Progenitor cell of endocrine pancreas (in vitro differentiated cells): ENCODE data around the gene C22orf15. TPM values are rescaled to one million over a fixed set of nuclear protein-coding genes. Genes with fewer than 3 reads are reported as not detected.
A peak's percentile ranks its signal among the peaks of the same experiment; 100 is the strongest.

ENCODE experiments used
- DNase-seq: peaks from one replicate; pipeline ENCODE4 v3.0.0; 2021; ENCODE audit warnings: low spot score; ENCODE audit not compliant: unreplicated experiment
- H3K27ac Mint-ChIP-seq: 2 replicates; pipeline ENCODE4 v1.8.0; 2021; ENCODE audit warnings: mild to moderate bottlenecking, moderate library complexity, mixed read lengths
- H3K27me3 Mint-ChIP-seq: 2 replicates; pipeline ENCODE4 v1.8.0; 2021; ENCODE audit warnings: mixed read lengths
- H3K36me3 Mint-ChIP-seq: 2 replicates; pipeline ENCODE4 v1.8.0; 2022; ENCODE audit warnings: mixed read lengths; ENCODE audit not compliant: insufficient read depth
- H3K4me1 Mint-ChIP-seq: 2 replicates; pipeline ENCODE4 v1.8.0; 2021; ENCODE audit warnings: low read depth, mixed read lengths
- H3K4me3 Mint-ChIP-seq: 2 replicates; pipeline ENCODE4 v1.8.0; 2021; ENCODE audit warnings: low read depth, mild to moderate bottlenecking, moderate library complexity, mixed read lengths
- H3K9me3 Mint-ChIP-seq: 2 replicates; pipeline ENCODE4 v1.8.0; 2021; ENCODE audit warnings: low read depth, mixed read lengths
- total RNA-seq: library from RNA; stranded (reverse); gene quantifications from 2 replicates; pipeline ENCODE4 v1.2.1, GENCODE V29; 2021
- TF ChIP-seq, protein P1 (sequence below): fragments of 200-600 bp; sonication (generic); IDR thresholded peaks from one replicate; pipeline ENCODE4 v1.5.0; 2021; ENCODE audit warnings: antibody characterized with exemption, mild to moderate bottlenecking; ENCODE audit not compliant: unreplicated experiment

Gene C22orf15
- total RNA-seq, 1 donor from 2014 or later = not detected

DNA sequence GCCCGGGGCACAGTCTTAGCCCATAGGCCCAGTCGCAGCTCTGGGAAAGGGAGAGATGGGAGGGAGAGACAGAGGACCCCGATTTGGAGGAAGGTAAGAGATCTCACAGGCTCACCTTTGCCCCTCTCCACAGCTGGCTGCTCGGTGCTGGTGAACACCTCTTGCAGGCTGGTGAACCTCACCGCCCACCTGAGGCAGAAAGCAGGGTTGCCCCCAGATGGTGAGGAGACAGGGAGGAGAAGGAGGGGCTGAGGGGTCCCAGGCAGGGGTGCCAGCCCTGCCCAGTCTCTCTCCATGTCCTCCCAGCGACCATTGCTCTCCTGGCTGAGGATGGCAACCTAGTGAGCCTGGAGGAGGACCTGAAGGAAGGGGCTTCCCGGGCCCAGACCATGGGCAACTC, 1.2 kb downstream of the C22orf15 start:
- no peak for DNase-seq
- H3K36me3 Mint-ChIP-seq = no peaks in the 10 kb centered on the region
- no peak overlapping the region for H3K4me3 Mint-ChIP-seq
- TF ChIP-seq, protein P1, sequence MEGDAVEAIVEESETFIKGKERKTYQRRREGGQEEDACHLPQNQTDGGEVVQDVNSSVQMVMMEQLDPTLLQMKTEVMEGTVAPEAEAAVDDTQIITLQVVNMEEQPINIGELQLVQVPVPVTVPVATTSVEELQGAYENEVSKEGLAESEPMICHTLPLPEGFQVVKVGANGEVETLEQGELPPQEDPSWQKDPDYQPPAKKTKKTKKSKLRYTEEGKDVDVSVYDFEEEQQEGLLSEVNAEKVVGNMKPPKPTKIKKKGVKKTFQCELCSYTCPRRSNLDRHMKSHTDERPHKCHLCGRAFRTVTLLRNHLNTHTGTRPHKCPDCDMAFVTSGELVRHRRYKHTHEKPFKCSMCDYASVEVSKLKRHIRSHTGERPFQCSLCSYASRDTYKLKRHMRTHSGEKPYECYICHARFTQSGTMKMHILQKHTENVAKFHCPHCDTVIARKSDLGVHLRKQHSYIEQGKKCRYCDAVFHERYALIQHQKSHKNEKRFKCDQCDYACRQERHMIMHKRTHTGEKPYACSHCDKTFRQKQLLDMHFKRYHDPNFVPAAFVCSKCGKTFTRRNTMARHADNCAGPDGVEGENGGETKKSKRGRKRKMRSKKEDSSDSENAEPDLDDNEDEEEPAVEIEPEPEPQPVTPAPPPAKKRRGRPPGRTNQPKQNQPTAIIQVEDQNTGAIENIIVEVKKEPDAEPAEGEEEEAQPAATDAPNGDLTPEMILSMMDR = no peak
- peaks cover 4% of the 10 kb centered on the region for H3K27me3 Mint-ChIP-seq
- H3K9me3 Mint-ChIP-seq = no peaks in the 10 kb centered on the region
- H3K4me1 Mint-ChIP-seq = peaks cover 4% of the 10 kb centered on the region
- H3K27ac Mint-ChIP-seq = no peak overlapping the region

DNA sequence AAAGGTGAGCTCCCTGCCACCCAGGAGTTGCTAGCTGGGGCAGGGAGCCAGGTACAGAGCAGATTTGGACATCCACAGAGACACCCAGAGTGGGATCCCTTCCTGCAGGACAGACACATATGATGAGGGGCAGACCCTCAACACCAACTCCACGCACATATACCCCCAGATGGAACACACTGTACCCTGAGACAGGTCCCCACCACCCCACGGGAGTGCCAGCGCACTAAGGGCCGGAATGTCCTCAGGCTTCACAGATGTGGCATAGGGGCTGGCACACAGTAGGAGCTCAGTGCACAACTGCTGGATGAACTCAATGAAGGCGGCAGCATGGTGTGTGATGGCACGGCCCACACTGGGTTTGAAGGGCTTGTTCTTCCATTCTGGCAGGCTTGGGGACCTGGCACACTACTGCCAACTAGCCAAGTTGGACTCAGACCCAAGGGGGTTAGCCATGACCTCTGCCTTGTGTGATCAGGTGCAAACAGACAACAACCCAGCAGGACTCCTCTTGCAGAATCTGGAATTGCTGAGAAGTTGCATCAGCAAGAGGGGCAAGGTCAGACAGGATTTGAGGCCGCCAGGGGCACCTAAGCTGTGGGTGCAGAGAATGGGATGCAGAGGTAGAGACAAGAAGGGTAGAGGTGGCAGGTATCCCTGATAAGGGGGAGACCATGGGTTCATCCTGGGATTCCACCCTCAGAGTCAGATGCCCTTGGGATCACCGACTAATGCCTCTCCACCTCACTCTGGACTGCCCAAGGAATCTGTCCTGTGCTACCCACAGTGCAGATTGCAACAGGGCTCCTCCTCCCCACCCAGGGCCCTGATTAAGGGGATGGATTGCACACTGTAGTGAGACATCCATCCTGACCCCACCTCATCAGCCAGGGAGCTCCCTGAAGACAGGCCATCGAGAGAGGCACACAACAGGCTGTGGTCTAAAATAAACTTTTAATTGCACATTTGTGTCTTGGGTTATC, 2.4 kb downstream of the C22orf15 start:
- Mint-ChIP-seq H3K4me3 (no peak overlapping the region), H3K36me3 (no peaks in the 10 kb centered on the region), H3K27me3 (peaks cover 3% of the 10 kb centered on the region), H3K27ac (no peak overlapping the region), H3K4me1 (peaks cover 4% of the 10 kb centered on the region), H3K9me3 (no peaks in the 10 kb centered on the region)
- no peak for DNase-seq
- TF ChIP-seq, protein P1 = no peak

DNA sequence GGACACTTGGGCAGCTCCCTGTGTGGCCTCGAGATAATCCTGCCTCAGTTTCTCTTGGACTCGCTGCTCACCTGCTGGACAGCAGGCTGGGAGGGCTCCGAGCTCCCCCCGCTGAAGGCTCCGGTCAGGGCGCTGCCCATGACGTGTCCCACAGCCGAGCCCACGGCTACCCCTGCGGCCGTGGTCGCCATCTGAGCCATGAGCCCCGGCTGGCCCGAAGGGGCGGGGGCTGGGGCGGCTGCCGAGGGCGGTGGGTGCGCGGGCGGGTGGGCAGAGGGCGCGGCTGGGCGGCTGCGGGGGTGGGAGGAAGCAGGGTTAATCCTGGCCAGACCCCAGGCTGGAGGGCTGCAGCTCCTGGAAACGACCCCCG, 4.5 kb downstream of the C22orf15 start:
- TF ChIP-seq, protein P1 = no peak
- peaks cover 6% of the 10 kb centered on the region for H3K4me1 Mint-ChIP-seq
- DNase-seq = no peak
- H3K27me3 Mint-ChIP-seq = no peaks in the 10 kb centered on the region
- H3K36me3 Mint-ChIP-seq = no peaks in the 10 kb centered on the region
- no peak overlapping the region for H3K27ac Mint-ChIP-seq
- H3K9me3 Mint-ChIP-seq = no peaks in the 10 kb centered on the region
- peak overlapping the region; percentile 82 for H3K4me3 Mint-ChIP-seq

DNA sequence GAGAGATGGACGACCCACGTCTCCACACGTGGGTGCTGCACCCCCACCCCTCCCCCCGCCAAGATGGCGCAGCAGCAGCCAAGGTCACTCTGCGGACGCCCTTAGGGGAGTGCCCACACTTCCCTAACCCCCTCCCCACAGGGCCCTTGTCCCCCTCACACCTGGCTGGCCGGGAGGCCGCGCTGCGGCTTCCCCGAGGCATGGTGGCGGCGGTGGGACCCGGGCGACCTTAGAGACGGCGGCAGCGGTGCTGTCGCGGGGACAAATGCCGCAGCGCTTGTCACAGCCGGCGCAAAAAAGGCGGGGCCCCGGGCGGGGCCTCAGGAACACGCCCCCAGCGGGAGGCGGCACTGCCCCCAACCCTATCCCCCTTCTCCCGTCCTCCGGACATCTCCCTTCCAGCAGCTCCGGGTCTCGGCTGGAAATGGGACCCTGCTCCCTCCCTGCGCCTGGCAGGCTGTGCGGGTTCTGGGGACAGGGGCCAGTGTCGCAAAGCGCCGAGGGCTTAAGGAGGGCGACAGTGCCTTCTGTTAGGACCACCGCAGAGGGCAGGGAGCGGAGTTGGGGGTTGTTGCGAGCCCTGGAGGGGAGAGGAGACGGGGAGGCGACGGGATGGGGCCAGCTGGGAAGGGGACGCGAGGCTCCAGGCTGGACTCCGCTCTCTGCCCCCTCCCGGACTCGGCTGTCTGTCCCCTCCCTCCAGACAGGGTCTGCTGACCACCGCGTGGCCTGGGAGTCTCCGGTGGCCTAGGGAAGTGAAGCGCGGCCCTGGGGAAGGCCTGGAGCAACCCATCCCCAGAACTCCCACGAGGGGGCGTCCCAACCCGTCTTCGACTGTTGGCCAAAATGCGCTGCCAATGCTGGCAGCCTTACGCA, 5.1 kb downstream of the C22orf15 start, which contains the start of gene CHCHD10:
Gene CHCHD10, minus strand, starts transcription at position 300 of the 876 bp plus-strand sequence. Its CDS starts 98 bp downstream, at position 202.
- Mint-ChIP-seq H3K27me3 (no peaks in the 10 kb centered on the region), H3K4me1 (peaks cover 6% of the 10 kb centered on the region), H3K9me3 (no peaks in the 10 kb centered on the region), H3K36me3 (no peaks in the 10 kb centered on the region), H3K4me3 (peak within 1 kb of the TSS; percentile 82), H3K27ac (peak within 1 kb of the TSS; percentile 89)
- TF ChIP-seq, protein P1 = peak; percentile 81
- peak; percentile 80 for DNase-seq

DNA sequence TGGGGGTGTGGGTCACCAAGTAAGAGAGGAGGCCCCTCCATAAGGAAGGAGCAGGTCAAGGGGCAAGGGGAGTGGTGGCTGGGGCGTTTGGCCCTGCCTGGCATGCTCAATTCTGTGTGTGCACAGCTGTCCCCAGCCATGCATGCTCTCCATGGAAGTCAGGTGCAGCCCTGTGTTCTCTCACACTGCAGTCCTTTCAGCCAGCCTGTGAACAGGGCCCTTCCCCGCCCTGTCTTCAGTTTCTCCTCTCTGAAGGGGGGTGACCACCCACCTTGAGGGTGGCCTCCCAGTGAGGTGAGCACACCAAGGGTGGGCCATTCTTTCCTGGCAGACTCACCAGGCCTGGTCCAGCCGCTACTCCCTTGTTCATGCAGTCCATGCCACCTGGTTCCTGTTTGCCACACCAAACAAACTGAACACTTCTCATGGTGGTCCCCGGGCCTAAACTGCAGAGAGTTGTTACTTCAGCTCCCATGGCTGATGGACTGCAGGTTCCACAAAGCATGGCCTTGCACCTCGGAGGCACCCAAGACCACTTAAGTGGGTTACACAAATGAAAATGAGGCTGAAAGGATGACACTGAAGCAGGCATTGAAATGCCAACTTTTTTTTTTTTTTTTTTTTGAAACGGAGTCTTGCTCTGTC, 6.7 kb downstream of the C22orf15 start:
- Mint-ChIP-seq H3K4me3 (no peak overlapping the region), H3K9me3 (no peaks in the 10 kb centered on the region), H3K27me3 (no peaks in the 10 kb centered on the region), H3K4me1 (peaks cover 16% of the 10 kb centered on the region), H3K36me3 (no peaks in the 10 kb centered on the region), H3K27ac (no peak overlapping the region)
- TF ChIP-seq, protein P1 = no peak
- DNase-seq = no peak
